HG02759 (cell line): ENCODE measurements around the gene SMPDL3A.

Experiments used
- ATAC-seq: cut with Tn5 transposase; IDR thresholded peaks from one replicate; pipeline ENCODE4 v1.9.1; 2021; ENCODE audit warnings: mild to moderate bottlenecking, moderate library complexity; ENCODE audit not compliant: unreplicated experiment

The SMPDL3A gene

DNA sequence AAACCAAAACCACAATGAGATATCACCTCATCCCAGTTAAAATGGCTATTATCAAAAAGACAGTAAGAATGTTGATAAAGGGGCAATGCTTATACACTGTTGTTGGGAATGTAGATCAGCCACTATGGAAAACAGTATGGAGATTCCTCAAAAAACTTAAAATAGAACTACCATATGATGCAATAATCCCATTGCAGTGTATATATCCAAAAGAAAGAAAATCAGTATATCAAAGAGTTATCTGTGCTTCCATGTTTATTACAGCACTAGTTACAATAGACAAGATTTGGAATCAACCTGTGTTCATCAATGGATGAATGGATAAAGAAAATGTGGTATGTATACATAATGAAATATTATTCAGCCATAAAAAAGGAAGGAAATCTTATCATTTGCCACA lies 13.1 kb upstream of the SMPDL3A start:
- no peak for ATAC-seq

DNA sequence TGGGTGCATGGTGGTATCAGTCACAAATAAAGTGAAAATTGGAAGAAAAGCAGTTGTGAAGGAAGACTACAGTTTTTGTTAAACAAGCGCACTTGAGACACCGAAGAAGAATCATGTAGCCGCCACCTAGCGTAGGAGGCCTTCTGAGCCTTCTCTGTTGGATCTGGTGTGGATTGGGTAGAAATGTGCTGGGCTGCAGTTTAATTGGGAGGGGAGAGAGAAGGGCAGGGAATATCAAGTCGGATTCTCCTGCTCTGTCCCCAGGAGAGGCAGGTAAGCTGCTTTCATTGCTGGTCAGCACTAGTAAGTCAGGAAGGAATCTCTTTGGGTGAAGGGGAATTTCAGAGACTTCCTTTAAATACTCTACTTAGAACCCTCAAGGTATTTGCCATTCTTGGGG lies 10.8 kb upstream of the SMPDL3A start:
- no peak for ATAC-seq

DNA sequence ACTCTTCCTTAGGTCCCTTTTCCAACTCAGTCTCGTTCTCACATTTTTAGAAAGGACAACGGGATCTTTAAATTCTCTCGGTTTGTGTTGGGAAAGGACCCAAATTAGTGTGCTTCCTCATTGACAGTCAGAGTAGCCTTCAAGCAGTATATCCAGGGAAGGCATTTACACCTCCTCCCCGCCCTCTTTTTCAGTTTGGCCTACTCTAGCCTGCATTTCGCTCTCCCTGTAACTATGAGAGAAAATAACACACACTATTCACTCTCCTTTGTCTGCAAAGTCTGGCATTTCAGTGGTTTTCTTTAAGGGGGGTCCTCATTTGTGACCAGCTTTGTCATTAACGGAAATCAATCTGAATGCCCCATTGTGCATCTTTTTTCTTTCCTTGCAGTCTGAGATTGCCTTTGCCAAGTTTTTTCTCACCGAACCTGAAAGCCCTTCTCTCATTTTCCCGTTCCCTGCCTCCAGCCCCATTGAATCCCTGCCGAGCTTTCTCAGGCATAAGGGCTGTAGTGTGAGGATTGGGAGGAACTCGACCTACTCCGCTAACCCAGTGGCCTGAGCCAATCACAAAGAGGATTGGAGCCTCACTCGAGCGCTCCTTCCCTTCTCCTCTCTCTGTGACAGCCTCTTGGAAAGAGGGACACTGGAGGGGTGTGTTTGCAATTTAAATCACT lies 9.9 kb upstream of the SMPDL3A start:
- ATAC-seq = no peak

DNA sequence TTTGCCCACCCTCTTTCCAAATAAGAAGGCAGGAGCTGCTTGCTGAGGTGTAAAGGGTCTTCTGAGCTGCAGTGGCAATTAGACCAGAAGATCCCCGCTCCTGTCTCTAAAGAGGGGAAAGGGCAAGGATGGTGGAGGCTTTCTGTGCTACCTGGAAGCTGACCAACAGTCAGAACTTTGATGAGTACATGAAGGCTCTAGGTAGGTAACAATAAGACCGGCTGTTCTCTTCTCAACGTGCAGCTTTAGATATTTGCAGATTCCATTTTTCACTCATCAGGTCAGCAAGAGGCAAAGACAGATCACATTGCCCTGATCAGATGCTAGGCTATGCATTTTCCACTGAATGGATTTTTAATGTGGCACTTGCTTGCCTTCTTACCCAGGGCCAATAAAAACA lies 9.4 kb upstream of the SMPDL3A start, which contains the start of gene FABP7:
Gene FABP7 (plus strand): TSS at position 50 of the 400 bp plus-strand sequence. CDS start 79 bp downstream, at position 129.
- ATAC-seq = no peak

DNA sequence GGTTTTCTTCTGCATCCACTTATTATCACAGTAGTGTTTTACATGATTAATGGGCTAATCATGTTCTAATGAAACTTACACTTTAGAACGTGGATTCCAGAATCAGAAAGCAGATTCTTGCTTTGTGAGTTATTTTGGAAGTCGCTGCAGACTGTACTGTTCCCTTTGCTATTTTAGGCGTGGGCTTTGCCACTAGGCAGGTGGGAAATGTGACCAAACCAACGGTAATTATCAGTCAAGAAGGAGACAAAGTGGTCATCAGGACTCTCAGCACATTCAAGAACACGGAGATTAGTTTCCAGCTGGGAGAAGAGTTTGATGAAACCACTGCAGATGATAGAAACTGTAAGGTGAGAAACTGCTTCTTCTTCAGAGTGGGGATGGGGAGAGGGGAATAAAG lies 8.9 kb upstream of the SMPDL3A start:
- ATAC-seq = no peak

DNA sequence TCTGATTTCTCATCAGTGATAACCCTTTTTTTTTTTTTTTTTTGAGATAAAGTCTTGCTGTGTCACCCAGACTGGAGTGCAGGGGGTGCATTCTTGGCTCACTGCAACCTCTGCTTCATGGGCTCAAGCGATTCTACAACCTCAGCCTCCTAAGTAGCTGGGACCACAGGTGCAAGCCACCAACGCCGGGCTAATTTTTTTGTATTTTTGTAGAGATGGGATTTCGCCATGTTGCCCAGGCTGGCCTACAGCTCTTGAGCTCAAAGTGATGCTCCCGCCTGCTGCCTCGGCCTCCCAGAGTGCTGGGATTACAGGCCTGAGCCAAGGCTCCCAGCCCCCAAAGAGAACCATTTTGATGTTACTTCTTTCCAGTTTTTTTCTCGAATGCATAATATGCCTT lies 7.3 kb upstream of the SMPDL3A start:
- ATAC-seq = no peak

DNA sequence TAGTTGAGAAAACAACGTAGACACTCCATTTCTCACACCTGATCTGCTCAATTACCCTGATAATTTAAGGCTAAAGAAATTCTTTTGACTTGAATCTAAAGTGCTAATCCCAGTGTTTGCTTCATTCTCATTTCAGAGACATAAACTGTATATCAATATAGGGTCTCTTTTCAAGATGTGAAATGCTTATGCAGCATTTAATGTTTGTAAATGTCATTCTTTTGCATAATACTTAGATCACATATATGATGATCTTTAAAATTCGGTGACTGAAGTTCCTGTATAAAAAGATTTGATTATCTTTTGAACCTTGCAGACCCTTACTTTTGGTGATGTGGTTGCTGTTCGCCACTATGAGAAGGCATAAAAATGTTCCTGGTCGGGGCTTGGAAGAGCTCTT lies 5.7 kb upstream of the SMPDL3A start:
- no peak for ATAC-seq

DNA sequence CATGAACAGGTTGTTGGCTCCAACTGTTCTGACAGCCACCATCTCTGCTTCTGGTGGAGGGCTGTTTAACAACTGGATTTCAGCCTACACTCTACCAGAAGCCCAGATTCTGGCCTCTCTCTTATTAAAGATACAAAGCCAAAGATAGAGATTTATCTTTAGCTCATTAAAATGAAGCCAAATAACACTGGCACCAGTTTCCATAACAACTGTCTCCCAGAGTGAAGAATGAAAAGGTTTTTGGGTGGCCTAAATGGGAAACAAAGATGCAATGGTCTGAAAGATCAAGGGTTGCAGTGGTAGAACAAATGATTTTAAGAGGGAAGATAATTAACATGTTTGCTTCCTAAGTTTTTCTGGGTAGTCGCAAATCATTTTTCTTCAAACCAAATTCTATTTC lies 3.2 kb upstream of the SMPDL3A start:
- ATAC-seq = no peak

DNA sequence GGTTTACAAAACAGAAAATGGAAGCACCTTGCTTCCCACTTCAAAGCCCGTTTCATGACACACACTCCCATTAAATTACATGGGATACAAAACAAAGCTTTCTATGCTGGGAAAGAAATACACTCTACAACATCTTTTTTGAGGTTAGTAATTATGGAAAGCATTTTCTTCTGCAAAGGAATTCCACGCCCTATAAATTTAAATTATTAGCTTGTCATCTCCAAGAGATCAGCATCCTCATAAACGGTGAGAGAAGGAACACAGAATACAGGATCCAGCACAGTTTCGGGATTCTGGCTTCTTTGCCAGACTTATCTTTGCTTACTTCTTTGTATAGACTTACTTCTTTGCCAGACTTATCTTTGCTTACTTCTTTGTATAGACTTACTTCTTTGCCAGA lies 1.3 kb upstream of the SMPDL3A start:
- ATAC-seq = no peak

DNA sequence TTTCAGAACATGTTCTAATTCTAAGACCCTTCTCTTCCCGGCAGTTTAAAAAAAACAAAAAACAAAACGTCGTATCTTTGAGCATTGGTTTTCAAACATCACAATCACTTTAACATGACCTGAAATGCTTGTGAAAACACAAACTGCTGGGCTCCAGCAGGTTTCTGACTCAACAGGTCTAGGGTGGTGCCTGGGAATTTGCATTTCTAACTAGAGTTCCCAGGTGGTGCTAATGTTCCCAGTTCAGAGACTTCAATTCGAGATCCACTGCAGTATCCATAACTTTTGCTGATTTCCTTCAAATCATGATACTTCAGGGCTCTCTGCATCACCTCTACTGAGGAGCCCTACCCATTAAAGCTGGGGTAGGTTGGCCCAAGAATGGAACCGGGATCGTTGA lies 850 bp upstream of the SMPDL3A start:
- no peak for ATAC-seq

DNA sequence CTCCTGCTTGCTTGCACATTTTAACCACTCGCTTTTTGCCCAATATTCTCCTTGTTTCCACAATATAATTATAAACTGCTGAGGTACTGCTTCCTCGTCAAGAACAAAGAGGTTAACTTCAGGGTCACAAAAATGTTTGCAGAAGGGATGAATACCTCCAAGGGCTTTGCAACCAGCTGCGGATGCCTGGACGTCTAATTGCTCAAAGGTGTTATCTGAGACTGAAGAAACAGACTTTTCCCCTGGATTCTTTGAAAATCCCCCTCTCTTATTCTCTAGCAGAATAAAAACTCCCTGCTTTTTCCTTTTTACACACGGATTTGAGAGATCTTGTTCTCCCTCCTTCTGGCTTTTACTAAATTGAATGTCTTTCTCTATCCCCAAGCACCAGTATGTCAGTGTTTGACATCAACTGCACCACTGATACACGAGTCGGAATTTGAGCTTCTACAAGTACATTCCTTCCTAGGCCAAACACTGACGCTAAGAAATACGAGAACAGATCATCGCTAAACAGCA lies 336 bp upstream of the SMPDL3A start:
- no peak for ATAC-seq

DNA sequence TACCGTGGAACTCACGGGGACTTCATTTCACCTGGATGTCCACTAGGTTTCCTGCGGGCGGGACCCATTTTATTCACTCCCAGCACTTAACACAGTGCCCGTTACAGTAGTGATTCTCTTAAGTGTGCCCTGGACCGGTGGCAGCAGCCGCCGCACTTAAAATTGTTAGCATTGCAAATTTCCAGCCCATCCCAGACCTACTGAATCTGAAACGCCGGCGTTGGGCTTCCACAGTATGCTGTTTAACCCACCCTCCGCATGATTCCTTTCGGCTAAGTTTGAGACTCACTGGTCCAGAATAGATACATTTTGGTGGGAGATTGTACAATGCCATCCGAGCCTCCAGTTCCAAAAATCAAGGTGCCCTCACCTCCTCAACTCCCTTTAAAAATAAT lies 967 bp downstream of the SMPDL3A start:
- no peak for ATAC-seq

DNA sequence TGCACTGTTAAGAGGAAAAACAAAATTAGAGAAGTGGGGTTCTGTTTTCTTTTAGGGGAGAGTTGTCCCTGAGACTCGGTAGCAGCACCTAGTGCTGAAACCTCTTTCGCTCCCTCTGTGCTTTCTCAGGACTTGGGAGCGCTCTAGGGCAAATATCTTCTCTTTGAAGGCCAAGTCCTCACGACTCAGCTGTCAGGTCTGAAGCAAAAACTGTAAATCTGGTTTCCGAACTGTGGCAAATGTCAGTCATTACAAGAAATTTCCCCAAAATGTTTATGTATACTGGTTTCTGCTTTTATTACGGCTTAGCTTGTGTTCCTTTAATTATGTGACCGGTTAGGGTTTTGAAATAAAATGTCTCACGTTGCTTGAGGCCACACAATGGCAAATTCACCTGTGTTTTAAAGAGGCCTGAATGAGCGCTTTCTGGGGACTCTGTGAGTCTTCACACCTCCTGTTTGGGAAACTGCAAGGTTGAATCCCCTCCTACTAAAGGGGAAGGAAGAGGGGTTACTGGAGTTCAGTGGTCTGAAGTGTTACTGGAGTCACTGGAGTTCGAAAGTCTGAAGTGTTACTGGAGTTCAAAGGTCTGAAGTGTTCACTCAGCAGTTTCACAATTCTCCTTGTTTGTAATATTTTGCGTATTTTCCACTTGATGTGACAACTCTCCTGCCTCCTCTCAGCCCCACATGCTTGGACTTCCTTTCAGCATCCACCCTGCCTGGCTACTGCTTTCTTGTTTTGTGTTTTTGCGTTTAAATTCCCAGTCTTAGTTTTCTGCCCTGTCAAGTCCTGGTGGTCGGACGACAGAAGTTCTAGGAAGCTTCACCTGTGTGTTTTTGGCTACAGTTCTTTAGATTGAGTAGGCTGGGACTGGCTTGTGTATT lies 1.6 kb downstream of the SMPDL3A start:
- no peak for ATAC-seq

DNA sequence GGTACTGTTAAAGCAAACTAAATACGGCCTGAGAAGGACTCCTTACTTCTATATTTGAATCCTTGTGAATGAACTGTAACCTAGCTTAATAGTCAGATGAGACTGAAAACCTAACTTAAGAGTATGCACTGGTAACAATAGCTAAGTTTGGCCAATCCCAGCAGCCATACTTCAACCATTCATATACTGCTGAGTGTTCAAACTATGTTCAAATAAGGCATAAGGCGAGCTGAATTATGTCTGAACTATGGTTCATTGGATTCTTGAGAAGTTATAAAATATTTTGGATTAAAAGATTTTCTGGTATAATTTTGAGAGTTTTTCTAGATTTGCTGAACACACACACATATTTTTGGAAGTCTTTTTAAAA lies 2.2 kb downstream of the SMPDL3A start:
- no peak for ATAC-seq

DNA sequence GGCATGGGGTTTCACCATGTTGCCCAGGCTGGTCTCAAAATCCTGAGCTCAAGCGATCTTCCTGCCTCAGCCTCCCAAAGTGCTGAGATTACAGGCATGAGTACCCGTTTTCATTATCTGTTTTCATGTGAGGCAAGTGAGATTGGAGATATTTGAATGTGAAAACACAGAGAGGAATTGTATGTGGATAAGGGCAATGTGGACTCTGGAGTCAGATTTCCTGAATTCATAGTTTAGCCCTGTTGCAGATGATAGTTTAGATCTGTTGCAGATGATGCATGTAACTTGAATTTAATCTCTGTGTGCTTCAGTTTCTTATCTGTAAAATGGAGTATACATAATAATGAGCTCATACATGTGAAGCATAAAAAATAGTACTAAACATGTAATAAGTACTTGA lies 3.7 kb downstream of the SMPDL3A start:
- ATAC-seq = no peak

DNA sequence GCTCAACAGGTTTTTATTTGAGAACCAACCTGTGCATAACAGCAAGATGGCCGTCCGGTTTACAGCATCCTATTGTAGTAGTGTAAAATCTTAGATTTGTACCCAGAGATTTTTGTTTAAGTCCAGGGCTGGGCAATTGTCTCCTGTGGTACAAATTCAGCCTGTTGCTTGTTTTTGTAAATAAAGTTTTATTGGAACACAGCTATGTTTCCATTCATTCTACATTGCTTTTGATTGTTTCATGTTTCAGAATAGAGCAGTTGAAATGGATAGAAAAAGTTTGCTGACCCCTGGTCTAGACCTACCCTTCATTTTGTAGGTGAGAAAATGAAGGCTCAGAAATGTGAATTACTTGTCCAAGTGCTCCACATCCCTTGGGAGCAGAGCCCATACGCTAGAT lies 8.5 kb downstream of the SMPDL3A start:
- no peak for ATAC-seq

DNA sequence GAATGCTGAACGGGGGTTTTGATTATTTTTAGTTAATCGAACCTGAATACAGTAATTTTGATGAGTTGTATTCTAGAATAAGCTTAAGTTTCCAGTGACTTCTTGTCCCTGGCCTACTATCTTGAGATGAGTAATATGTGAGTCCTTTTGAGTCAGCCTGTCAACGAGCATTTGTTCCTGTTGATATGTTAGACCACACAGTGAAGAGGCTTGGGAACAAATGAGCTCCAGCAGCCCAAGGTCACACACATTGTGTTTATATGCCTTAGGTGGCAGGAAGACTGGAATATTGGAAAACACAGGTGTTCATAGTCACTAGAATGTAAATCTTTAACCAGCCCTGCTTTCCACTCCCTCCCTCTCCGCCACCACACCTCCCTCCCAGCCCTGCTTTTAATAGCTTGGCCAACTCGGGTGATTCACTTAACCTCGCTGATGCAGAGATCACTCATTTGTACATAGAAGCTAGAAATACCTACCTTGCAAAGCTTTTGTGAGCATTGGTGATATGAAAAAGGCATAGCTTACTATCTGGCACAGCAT lies 9.1 kb downstream of the SMPDL3A start:
- peak; percentile 96 for ATAC-seq

DNA sequence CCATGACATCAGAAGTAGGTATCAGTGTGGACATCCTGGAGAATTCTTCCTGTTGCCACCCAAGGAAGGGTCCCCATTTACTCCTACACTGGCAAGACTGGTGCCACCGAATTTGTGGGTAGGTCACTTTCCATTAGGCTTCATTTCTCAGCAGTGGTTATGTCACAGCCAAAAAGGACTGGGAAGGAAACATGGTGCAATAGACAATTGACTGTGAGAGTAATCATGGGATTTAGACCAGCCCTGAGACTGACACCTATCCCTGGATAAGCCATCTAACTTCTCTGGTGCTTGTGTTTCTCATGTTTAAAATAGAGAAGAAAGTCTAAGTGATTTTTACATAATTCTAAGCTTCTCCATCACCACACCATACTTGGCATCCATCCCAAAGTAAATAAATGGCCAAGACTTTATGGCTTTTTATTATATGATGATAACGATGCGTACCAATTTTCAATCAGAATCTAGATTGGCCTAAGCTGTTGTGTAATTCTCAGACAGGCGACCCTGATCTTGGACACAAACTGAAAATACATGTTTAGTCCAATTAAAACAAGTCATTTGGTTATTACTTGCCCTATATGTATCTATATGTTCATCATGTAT lies 10.2 kb downstream of the SMPDL3A start:
- ATAC-seq = no peak

DNA sequence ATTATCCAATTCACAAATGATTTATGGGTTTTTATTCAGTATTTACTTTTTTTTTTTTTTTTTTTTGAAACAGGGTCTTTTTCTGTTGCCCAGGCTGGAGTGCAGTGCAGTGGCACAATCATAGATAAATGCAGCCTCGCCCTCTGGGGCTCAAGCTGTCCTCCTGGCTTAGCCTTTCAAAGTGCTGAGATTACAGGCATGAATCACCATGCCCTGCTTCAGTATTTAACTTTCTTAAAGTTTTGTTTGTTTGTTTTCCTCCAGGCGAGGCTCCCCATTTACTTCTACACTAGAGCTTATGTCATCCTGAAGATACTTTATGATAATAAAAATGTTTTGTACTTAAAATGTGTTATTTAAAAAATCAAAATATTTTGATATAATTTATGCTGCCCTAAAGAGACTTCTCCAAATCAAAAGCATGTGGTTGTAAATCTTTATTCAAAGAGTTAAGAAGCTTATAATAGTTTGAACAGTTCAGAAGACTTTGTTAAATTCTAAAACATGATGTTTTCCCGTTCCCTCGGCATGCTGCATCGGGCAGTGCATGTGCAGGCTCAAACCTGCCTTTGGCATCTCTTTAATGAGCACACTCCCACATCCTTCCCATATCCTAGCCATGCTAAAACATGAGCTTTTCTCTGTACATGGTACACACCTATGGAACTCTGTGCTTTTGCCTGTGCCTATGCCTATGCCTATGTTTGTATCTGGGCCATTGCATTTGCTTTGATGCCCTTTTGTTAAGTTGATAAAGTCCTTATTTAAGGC lies 11.0 kb downstream of the SMPDL3A start:
- ATAC-seq = no peak

DNA sequence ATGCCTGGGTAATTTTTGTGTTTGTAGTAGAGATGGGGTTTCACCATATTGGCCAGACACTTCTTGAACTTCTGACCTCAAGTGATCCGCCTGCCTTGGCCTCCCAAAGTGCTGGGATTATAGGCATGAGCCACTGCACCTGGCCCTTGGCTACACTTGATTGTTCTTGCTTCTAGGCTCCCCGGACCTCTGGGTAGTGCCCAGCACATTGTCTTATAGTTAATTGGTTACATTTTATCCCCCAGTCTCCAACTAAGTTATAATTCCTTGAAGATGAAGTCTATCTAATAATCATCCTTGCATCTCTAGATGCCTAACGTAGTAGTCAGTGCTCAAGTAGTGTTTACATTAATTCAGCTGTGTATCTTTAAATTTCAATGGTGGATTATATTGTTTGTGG lies 11.8 kb downstream of the SMPDL3A start:
- ATAC-seq = no peak

DNA sequence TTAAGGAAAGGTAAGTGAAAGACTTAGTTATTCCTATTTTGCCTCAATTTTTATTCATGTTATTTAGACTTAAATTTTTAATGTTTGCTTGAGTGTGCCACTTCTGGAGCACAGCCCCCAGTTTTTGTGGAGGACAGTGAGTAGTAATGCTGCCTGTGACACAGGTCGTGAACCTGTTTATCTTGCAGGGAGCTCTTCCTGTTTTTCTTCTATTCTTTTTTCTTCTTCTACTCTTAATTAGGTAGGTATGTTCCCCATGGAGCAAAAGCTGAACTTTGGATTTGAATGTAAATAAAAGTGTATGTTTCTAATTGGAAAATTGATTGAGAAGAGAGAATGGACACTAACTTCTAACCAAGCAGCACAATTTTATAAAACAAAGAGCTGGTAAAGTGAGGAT lies 12.3 kb downstream of the SMPDL3A start:
- ATAC-seq = no peak
